Measurements from ENCODE around the gene CSNK2A2.
A peak's percentile ranks its signal among the peaks of the same experiment; 100 is the strongest.

Gene CSNK2A2

GRCh38 chr16:58198803-58199411, 1.0 kb upstream of the CSNK2A2 start:
- DNase-seq = no peak

- DNase-seq = no peak
These were observed 443 bp downstream of the CSNK2A2 start for GRCh38 chr16:58197314-58198012.

GRCh38 chr16:58196898-58197313, 1.0 kb downstream of the CSNK2A2 start:
- DNase-seq = peak; percentile 3

- DNase-seq = no peak
These were observed 2.1 kb downstream of the CSNK2A2 start for GRCh38 chr16:58195771-58196170.

- no peak for DNase-seq
These were observed 2.6 kb downstream of the CSNK2A2 start for GRCh38 chr16:58195344-58195743.

GRCh38 chr16:58194790-58195189, 3.1 kb downstream of the CSNK2A2 start:
- DNase-seq = no peak

GRCh38 chr16:58187665-58188421, 10.1 kb downstream of the CSNK2A2 start:
- no peak for DNase-seq

GRCh38 chr16:58187092-58187491, 10.8 kb downstream of the CSNK2A2 start:
- no peak for DNase-seq

GRCh38 chr16:58186176-58186944, 11.5 kb downstream of the CSNK2A2 start:
- no peak for DNase-seq

- DNase-seq = no peak
These were observed 20.6 kb downstream of the CSNK2A2 start for GRCh38 chr16:58177353-58177710.

GRCh38 chr16:58176608-58177352, 21.1 kb downstream of the CSNK2A2 start:
- no peak for DNase-seq

- no peak for DNase-seq
These were observed 27.7 kb downstream of the CSNK2A2 start for GRCh38 chr16:58170223-58170622.

GRCh38 chr16:58160855-58161254, 37.1 kb downstream of the CSNK2A2 start:
- no peak for DNase-seq

- DNase-seq = no peak
These were observed 39.2 kb downstream of the CSNK2A2 start for GRCh38 chr16:58158725-58159124.

GRCh38 chr16:58157951-58158540, 39.9 kb downstream of the CSNK2A2 start:
- DNase-seq = no peak

- no peak for DNase-seq
These were observed 40.7 kb downstream of the CSNK2A2 start for GRCh38 chr16:58157239-58157638.

GRCh38 chr16:58155839-58156238, 42.1 kb downstream of the CSNK2A2 start:
- no peak for DNase-seq

GRCh38 chr16:58154345-58154744, 43.6 kb downstream of the CSNK2A2 start:
- DNase-seq = no peak

GRCh38 chr16:58152246-58152868, 45.5 kb downstream of the CSNK2A2 start:
- DNase-seq = no peak

GRCh38 chr16:58148526-58148925, 49.4 kb downstream of the CSNK2A2 start:
- no peak for DNase-seq

GRCh38 chr16:58148099-58148498, 49.8 kb downstream of the CSNK2A2 start:
- DNase-seq = no peak

GRCh38 chr16:58138852-58139251, 59.1 kb downstream of the CSNK2A2 start:
- DNase-seq = no peak

All from activated CD4-positive, alpha-beta T cell treated with anti-CD3 and anti-CD28 coated beads, Interleukin-2, amount 50 U/mL, for 16 hours (primary cell).